ENCODE results near the gene ITGA8.
"Not testable (repeated sequence)": the region's sequence is repeated elsewhere in the genome, so short reads cannot be mapped to it uniquely, and the experiment has no call there.

The ITGA8 gene

DNA sequence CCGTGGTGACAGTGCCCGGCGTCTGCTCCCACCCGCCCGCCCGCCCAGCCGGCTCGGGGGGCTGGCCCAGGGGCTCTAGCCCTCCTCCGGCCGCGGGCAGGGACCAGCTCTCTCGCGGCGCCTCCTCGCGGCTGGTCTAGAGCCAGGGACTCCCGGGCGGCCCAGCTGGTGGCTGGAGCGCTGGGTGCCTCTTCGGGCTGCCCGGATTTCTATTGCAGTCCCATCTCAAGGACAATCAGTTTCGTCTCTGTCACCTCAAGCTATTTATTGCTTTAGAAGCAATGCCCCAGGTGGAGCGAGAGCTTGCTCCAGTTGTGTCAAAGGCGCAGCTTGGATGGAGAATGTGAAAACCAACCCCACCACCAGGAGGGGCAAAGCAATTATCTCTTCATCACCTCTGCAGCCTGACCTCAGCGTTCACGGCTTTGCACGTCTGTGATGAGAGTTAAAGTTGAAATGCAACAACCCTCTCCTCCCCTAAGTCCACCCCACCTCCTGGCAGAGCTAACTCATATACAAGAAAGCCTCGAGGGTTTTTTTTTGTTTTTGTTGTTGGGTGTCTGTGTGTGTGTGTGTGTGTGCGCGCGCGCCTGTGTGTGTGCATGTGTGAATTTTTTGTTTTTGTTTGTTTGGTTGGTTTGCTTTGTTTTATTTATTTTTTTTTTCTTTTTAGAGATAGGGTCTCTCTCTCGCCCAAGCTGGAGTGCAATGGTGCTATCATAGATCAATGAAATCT lies at the start of gene ITGA8:
Gene ITGA8, minus strand, starts transcription at position 24 of the 736 bp plus-strand sequence. CDS start 151 bp downstream, outside the sequence.
- no peak for DNase-seq

DNA sequence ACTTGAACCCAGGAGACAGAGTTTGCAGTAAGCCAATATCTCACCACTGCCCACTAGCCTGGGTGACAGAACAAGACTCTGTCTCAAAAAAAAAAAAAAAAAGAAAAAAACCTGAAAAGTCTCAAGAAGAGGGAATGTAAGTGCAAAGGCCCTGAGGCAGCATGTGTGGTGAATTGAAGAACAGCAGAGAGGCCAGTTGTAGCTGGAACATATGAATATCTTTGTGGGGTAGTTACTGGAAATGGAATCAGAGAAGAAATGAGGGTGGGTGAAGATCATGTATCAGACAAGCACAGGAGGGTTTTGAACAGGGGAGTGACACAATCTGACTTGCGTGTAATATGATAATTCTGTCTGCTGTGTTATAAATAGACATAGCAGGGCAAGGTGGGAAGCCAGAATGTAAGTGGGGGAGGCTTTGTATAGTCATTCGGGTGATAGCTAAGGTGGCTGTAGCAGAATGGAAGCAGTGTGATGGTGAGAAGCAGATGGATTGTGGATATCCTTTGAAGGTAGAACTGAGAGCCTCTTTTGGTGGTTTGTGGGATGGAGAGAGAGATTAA lies 45.3 kb upstream of the ITGA8 start:
- no peak for DNase-seq

DNA sequence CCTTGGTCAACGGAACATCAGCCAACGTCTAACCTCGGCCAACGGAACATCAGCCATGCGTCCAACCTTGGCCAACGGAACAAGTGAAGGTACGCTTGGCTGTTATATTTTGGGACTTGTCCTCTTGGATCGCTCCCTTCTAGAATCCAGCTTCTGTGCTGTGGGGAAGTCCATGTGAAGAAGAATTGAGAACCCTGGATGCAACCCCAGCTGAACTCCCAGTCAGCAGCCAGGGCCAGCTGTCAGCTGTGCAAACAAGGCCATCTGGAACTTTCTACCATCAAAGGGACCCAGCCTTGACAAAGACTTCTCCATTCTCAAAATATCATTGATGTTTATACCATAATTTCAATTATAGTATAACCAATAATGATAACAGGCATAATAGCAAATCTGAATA lies 43.3 kb upstream of the ITGA8 start:
- no peak for DNase-seq

DNA sequence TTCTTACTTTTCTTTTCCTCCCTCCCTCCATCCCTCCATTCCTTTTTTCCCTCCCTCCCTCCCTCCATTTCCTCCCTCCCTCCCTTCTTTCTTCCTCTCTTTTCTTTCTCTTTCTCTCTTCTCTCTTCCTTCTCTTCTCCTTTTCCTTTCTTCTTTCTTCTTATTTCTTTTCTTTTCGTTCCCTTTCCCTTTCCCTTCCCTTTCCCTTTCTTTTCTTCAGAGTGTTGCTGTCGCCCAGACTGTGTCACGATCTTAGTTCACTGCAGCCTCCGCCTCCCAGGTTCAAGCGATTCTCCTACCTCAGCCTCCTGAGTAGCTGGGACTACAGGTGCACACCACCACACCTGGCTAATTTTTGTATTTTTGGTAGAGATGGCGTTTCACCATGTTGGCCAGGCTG lies 42.5 kb upstream of the ITGA8 start:
- DNase-seq = not testable (repeated sequence)

DNA sequence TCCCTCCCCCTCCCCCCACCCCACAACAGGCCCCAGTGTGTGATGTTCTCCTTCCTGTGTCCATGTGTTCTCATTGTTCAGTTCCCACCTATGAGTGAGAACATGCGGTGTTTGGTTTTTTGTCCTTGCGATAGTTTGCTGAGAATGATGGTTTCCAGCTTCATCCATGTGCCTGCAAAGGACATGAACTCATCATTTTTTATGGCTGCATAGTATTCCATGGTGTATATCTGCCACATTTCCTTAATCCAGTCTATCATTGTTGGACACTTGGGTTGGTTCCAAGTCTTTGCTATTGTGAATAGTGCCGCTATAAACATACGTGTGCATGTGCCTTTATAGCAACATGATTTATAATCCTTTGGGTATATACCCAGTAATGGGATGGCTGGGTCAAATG lies 41.5 kb upstream of the ITGA8 start:
- DNase-seq = not testable (repeated sequence)

DNA sequence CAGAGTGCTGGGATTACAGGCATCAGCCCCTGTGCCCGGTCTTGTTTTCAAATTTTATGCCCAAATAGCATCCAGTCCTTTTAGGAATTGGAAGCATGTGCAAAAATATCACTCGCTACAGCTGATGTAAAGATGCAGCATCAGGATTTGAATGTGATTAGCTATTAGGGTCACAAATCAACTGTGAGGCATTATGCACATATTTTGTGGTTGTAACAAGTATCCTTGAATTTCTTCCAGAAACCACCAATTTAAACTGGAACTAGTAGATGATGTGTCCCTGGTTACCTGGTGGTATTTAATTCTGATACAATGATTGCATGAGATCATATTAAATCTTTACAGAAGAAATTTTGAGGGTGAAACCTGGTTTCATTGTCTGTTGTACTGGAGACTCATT lies 41.0 kb upstream of the ITGA8 start:
- DNase-seq = no peak

DNA sequence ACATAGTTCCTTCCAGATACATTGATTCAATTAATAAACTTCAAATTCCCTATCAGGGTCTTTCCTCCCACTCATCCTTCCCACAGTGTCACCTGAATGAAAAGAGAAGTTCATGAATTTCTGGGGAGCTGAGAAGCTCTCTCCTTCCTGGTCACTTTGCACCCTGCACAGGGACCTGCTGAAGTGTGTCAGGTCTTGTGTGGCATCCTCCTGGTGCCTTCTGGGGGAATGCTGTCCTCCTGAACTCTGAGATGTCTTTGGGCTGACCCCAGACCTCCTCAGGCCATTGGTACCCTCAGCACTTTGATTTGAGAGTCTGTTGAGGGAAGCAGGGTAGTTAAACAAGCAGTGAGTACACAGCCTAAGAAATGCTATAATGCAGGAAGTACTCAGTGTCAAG lies 39.5 kb upstream of the ITGA8 start:
- no peak for DNase-seq

DNA sequence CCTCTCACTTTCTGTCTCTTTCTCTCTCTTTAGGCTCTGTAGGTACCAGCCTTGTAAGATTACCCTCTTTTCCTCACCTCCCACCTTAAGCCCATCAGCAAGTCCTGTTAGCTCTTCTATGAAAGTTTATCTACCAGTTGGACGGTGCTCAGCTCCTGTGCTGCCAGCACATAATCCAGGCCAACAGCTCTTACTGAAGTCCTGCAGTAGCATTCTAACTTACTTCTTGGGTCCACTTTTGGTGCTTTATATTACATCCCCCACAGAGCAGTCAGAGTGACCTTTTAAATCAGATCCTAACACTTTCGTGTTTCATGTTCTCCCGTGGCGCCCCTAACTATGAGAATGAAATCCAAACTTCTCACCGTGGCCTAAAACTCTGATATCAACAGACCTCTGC lies 38.9 kb upstream of the ITGA8 start:
- DNase-seq = no peak

DNA sequence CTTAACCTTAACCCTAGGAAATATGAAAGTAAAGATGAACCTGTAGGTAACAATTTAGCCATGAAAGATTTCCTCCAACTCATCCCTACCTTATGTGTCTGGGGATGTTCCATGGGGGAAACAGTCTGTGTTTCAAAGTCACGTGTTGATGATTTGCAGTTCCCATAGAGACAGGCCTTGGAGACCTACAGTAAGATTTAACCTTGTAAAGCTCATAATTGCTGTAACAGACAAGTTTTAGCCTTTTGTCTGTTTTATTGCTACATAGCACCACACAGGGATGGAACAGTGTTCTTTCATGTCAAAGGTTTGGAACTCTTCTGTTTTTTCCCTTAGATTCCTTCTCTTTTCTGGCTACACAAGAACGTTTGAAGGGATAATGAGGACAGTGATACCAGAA lies 35.2 kb upstream of the ITGA8 start:
- DNase-seq = no peak

DNA sequence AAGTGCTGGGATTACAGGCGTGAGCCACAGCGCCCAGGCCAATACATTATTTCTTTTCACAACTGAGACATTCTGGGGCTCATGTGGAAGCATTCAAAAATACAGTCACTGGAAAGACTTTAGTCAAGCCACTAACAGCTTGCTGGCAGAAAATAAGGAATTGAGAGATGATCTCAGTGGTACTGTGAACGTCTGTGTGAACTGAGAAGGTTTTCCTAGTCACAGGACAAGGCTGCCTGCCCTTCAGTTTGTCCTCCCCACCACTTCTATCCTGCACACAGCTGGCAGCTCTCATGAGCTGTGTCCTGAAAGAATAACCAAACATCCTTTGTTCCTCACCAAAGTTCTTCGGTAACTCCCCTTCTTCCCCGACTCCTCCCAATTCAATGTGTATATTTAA lies 31.3 kb upstream of the ITGA8 start:
- DNase-seq = no peak

DNA sequence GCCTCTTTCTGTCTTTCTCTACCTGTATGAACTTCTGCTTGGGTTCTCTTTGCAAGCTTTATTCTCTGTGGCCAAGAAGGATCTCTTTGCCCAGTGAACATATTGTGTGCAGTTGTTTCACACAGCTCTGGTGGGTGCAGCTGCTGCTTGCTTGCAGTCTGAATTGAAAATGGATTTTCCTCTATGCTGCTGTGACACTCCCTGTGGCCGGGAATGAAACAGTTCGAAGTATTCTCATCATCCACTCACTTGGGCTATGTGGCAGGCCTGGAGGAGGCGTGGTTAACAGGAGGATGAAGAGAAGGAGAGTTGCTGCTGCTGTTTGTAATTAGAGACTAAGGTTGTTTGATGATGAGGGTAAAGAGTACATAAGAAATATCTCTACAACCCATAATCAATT lies 28.4 kb upstream of the ITGA8 start:
- DNase-seq = no peak

DNA sequence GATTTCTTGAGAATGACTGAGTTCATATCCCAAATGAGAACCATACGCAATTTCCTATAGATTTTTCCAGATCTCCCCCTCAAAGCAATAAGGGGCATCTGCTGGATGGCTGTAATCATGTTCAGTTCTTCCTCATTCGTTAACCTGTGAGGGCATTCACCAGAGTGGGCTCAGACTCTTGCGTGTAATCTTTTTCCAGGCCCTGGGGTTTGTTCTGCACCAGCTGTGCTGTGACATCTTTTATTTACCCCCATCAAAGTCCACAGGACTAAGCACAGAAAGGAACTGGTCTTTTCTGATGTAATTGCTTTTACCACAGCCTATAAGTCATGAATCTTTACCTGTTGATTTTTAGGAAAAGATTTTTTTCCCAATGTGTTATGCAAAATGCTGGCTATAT lies 27.9 kb upstream of the ITGA8 start:
- no peak for DNase-seq

DNA sequence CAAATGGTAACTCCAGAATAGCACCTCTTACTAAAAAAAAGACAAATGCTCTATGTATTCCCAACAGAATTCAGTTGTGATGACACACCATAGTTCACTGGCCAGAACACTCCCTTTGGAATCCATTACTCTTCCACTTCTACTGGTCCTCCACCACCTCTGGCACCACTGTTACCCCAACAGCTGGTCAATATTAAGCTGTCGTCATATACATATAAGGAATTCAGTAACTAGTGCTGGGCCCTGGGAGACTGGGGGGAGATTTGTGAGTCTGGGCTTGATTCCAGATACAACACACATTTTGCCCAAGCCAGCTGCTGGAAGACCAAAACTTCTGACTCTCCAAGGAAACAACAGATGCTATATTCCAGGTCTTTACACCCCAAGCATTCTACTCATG lies 26.0 kb upstream of the ITGA8 start:
- no peak for DNase-seq

DNA sequence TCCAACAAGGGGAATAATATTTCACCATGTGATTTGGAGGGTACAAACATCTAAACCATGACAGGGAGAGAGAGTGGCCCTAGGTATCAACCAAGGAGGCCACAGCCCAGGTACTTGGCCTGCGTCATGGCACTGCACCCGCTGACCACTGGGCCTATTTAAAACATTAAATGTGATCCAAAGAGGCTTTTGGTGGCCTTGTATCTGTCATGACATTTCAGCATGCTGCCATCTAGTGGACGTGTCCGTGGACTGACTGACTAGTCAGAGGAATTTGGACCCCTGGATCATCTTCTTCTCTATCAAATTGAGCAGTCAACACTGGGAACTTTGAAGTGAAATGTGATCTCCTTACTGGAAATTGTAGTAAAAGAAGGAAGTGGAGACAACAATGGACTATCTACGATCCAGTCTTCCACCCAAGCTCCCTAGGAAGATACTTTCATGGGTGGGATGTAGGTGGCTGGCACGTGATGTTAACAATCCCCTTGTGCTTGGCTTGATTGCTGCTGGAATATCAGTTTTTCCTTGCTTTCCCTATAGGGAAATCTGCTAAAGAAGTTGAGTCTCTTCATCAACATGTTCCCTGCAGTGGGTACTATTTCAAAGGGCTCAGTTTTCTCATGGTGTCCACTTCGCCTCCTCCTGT lies 24.6 kb upstream of the ITGA8 start:
- DNase-seq = peak; percentile 21

DNA sequence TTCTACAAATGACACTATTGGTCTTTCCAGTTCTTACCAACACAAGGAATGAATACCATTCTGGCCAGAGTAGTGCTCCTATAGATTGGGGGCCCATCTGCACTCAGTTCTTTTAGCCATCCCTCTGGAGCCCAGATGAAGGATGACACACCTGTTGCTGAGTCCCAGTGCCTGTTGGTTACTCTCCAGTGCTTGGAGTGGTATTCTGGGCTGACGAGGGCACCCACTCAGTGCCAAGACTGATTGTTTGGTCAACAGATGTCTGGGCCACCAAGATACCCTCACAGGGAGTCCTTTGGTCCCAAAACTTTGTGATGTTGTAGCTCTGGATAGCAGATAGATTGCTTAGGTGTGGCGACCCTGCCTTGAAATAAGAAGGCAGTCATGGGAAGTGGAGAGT lies 23.7 kb upstream of the ITGA8 start:
- no peak for DNase-seq

DNA sequence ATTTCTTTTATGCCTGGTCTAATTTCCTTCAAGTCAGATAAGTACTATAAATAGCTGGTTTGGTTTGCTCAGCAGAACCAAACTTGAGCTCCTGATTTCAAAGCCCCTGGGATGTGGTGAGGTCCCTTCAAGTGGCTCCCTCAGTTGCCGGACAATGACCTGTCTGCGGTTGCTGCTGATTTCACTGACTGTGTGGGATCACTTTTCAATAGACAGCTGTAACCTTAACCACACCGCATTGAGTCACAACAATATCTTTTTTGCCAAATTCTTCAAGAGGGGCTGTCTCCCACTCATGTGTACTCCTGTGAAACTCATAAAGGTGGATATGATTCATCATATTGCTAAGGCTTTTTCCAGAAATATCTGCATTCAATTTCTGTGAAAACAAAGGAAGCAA lies 23.1 kb upstream of the ITGA8 start:
- DNase-seq = no peak

DNA sequence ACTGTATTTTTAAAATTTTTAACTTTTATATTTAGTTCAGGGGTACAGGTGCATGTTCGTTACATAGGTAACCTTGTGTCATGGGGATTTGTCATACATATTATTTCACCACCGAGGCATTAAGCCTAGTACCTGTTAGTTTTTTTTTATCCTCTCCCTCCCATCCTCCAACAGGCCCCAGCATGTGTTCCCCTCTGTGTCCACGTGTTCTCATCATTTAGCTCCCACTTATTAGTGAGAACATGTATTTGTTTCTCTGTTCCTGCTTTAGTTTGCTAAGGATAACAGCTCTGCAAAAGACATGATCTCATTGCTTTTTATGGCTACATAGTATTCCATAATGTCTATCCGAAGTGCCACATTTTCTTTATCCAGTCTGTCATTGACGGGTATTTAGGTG lies 22.4 kb upstream of the ITGA8 start:
- no peak for DNase-seq

DNA sequence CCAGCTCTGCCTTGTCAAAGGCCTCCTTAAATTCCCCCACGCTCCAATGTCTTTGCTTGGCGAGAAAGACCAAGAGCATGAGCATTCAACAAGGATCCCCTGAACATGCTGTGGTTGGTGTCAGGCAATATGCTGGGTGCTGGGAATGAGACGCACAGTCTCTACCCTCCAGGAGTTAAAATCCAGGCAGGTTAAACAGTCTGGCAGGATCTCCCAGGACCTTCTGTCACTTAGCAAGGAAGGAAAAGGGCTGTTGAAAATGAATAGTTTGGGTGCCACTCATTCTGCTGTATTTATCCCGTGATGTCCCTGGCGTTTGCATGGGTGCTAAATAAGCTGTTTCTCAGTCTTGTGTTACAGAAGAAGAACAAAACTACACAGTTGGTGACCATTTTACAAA lies 21.9 kb upstream of the ITGA8 start:
- no peak for DNase-seq

DNA sequence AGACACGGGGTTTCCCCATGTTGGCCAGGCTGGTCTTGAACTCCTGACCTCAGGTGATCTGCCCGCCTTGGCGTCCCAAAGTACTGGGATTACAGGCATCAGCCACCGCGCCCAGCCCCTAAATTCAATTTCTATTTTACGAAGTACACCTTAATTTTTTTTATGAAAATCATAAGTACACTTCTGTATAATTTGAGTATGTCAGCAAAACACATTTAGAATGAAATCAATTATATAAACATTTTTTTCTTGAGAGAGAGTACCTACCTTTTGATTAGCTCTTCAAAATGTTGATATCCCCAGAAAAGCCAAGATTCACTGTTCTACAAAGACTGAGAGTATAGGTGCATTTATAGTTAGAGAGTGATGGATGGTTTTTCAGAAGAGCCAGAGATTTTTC lies 20.5 kb upstream of the ITGA8 start:
- no peak for DNase-seq

DNA sequence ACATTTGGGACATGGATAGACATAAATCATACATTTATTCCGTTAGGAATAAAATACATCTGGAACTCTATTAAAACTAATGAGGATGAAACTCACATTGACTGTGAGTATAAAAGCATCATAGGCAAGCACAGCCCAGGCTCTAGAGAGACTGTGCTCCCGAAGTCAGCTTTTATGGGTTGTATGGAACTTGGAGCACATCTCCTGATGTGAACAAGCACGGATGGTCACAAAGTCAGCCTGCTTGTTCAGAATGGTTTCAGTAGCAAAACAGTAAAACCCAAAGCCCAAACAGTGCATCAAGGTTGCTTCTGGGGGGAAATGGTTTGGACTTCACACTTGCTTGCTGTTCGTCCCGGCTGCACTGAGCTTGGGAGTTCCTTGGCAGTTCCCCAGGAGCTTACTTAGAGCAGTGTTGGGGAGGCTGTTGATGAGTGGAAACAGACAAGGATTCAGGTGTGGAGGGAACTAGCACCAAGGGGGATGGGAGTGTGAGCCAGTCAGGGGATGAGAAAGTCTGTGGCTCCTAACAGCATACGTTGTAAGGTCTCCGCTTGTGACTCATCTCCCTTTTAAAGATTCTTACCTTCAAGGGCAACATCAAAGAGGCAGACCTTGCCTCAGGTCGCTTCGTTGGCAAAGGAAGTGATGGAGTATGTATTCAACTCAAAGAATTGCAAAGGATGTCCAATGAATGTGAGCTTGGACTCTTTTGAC lies 19.7 kb upstream of the ITGA8 start:
- no peak for DNase-seq

DNA sequence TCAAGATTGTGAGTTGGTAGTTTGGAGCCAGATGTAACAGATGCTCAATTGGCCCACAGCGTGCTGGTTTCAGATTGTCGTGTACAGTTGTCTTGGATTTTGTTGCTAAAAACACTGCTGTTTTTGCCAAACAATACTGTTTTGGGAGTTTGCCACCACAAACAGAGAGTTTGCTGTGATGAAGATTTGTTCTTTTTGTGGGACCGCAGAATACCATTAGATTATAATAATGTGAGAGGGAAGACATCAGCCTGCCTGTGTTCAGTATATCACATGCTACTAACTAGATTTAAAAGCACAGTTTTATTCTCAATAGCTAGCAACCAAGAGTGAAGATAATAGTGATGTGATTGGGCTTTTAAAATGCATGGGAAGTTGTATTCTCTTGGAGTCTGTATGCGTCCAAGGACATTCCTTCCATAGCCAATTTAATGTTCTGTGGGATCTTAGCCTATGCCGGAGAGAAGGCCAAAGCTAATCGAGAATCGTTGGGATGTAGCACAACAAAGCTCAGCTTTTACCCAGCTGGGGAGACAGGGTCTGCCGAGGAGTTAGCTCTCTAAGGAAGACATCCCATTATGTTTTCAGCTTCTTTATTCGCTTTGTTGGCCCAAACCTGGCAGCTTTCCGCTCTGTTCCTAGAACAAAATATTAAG lies 18.7 kb upstream of the ITGA8 start:
- no peak for DNase-seq

DNA sequence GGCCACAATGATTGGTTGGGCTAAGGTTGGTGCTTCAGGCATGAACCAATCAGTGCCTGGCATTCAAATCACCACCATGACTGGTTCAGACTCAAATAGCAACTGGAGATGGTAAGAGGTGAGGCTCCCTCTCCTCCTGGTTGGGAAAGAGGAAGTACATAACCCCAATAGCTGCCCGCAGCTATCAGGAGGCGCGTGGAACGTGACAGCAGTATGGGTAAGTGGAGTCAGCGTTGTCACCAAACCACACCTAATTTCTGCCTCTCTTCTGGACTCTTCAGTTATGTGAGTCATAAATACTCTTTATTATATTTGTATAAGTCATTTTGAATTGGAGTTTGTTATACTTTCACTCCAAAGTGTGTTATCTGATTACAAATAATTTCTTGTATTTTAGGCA lies 17.9 kb upstream of the ITGA8 start:
- no peak for DNase-seq

DNA sequence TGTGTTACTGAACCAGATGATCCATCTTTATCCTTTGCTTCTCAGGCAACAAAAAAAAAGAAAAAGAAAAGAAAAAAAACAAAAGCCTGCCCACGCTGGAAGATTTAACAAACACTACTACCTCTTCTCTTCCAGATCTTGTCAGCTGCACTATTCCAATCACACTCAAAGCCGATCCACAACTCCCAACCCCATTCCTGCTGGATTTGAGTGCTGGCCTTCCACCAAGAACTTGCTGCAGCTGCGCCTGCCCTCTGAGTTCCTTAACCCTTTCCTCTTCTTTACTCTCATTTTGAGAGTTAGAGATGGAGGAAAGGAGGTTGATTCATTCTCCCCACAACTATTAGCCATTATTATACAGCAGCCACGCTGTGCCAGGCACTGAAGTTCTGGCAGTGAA lies 16.0 kb upstream of the ITGA8 start:
- no peak for DNase-seq

All from NCI-H1048 (cell line).